Upper lobe of left lung (tissue), 6 donors: ENCODE results near the gene TBC1D16. TPM values are rescaled to one million over a fixed set of nuclear protein-coding genes. Genes with fewer than 3 reads are reported as not detected.

ENCODE experiments used
- ATAC-seq, 2 donors: fragments of 200-7000 bp; cut with Tn5 transposase; one replicate each; pipeline ENCODE4 v1.9.1; 2022; ENCODE audit warnings: mild to moderate bottlenecking in 2 of 2, moderate library complexity in 2 of 2; ENCODE audit not compliant: low FRiP score in 2 of 2
- DNase-seq, 2 donors: peaks; one replicate each; pipeline ENCODE4 v3.0.0-alpha.2; 2019 to 2020
- H3K27ac ChIP-seq, 4 donors: fragments of 200-600 bp; sonication (generic); one replicate each; pipeline ENCODE4 v1.5.1; 2016 to 2019
- H3K27me3 ChIP-seq, 4 donors: fragments of 200-600 bp; sonication (generic); one replicate each; pipeline ENCODE4 v1.5.1; 2017 to 2019
- H3K36me3 ChIP-seq, 4 donors: fragments of 200-600 bp; sonication (generic); one replicate each; pipeline ENCODE4 v1.5.1; 2016 to 2019
- H3K4me1 ChIP-seq, 4 donors: fragments of 200-600 bp; sonication (generic); one replicate each; pipeline ENCODE4 v1.5.1; 2018 to 2019
- H3K4me3 ChIP-seq, 4 donors: fragments of 200-600 bp; sonication (generic); one replicate each; pipeline ENCODE4 v1.5.1; 2017 to 2019; ENCODE audit warnings: mild to moderate bottlenecking in 2 of 4, moderate library complexity in 1 of 4
- H3K9me3 ChIP-seq, 4 donors: fragments of 200-600 bp; sonication (generic); one replicate each; pipeline ENCODE4 v1.5.1; 2018 to 2019
- EP300 ChIP-seq, 4 donors: sonication (generic); formaldehyde crosslinking; IDR thresholded peaks; one replicate each; pipeline ENCODE4 v1.5.1; 2017; ENCODE audit warnings: antibody characterized with exemption in 4 of 4, control low read depth in 2 of 4
- POLR2A ChIP-seq, 4 donors: fragments of 450-650 bp; IDR thresholded peaks; one replicate each; pipeline ENCODE4 v1.5.1; 2016 to 2017; ENCODE audit warnings: antibody characterized with exemption in 4 of 4, mild to moderate bottlenecking in 2 of 4
- POLR2AphosphoS5 ChIP-seq, 2 donors: sonication (generic); formaldehyde crosslinking; IDR thresholded peaks; one replicate each; pipeline ENCODE4 v1.5.1; 2017; ENCODE audit warnings: antibody characterized with exemption in 2 of 2
- WGBS, 2 donors: methylation state at CpG; one replicate each; pipeline ENCODE4 v1.1.5; 2017 to 2018; 5-methylcytosine and 5-hydroxymethylcytosine counted together
- total RNA-seq, 6 donors: library from RNA; depleted of rRNA in 4 of 6; stranded (reverse); fragments of >200 nt in 4 of 6; gene quantifications; one replicate each; pipeline versions ENCODE4 v1.1.0 to v1.2.1, GENCODE V29; 2016 to 2021
- TF ChIP-seq, protein P1 (sequence below), 6 experiments: fragments of 450-650 bp in 4 of 6; fragments of 200-600 bp in 2 of 6; sonication (generic) in 2 of 6; IDR thresholded peaks; one replicate each; pipeline ENCODE4 v1.5.1; 2016 to 2019; ENCODE audit warnings: antibody characterized with exemption in 6 of 6
- donor health status: DM: no; HTN: no; CAD: no; lungs with moderate emphysema.
- donor health status: DM: no; HTN: yes; CAD: no; lungs with severe emphysema.

The TBC1D16 gene
- total RNA-seq, 6 donors from 2014 or later = 15.6 to 60.8 (median 24.1) TPM

DNA sequence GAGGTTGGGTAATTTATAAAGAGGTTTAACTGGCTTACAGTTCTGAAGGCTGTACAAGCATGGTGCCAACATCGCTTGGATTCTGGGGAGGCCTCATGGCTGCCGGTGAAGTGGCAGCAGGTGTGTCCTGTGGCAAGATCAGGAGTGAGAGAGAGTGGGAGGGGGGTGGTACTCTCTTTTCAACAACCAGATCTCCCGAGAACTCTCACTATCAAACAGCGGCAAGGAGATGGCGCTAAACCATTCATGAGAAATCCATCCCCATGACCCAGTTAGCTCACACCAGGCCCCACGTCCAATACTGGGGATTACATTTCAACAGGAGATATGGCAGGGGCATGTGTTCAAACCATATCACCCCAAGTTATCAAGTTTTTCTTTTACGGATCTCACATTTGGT, 152.5 kb downstream of the TBC1D16 start:
- no peaks in the 10 kb centered on the region for H3K9me3 ChIP-seq
- WGBS, 2 donors = 81 to 85% methylated on average over 6 to 7 of the region's 7 CpGs
- H3K36me3 ChIP-seq = no peaks in the 10 kb centered on the region
- DNase-seq (no peak), ATAC-seq (no peak)
- H3K4me1 ChIP-seq = no peaks in the 10 kb centered on the region
- H3K27me3 ChIP-seq = no peaks in the 10 kb centered on the region
- TF ChIP-seq POLR2A (IDR thresholded peaks at IDR 0.05) (no peak), POLR2AphosphoS5 (IDR thresholded peaks at IDR 0.05) (no peak), EP300 (IDR thresholded peaks at IDR 0.05) (no peak)
- TF ChIP-seq, protein P1, sequence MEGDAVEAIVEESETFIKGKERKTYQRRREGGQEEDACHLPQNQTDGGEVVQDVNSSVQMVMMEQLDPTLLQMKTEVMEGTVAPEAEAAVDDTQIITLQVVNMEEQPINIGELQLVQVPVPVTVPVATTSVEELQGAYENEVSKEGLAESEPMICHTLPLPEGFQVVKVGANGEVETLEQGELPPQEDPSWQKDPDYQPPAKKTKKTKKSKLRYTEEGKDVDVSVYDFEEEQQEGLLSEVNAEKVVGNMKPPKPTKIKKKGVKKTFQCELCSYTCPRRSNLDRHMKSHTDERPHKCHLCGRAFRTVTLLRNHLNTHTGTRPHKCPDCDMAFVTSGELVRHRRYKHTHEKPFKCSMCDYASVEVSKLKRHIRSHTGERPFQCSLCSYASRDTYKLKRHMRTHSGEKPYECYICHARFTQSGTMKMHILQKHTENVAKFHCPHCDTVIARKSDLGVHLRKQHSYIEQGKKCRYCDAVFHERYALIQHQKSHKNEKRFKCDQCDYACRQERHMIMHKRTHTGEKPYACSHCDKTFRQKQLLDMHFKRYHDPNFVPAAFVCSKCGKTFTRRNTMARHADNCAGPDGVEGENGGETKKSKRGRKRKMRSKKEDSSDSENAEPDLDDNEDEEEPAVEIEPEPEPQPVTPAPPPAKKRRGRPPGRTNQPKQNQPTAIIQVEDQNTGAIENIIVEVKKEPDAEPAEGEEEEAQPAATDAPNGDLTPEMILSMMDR (IDR thresholded peaks at IDR 0.05) = no peak
- no peak overlapping the region for H3K4me3 ChIP-seq
- H3K27ac ChIP-seq = no peak overlapping the region

Other genes with a start within 250 kb of the TBC1D16 start
- 10 to 100 TPM in 1 of 6 donors, 1 to 10 TPM in 5; 2.0 to 16.8 (median 8.8) TPM for gene CBX8, start 238.8 kb downstream of the TBC1D16 start, total RNA-seq
- gene CBX4, start 196.4 kb downstream of the TBC1D16 start, total RNA-seq = 10 to 100 TPM; 17.0 to 33.3 (median 25.0) TPM
- 10 to 100 TPM in 5 of 6 donors, 1 to 10 TPM in 1; 4.1 to 96.4 (median 24.2) TPM for gene CCDC40, start 770 bp upstream of the TBC1D16 start, total RNA-seq
- gene GAA, start 65.7 kb upstream of the TBC1D16 start, total RNA-seq = 100 to 1,000 TPM in 5 of 6 donors, 10 to 100 TPM in 1; 54.7 to 178 (median 157) TPM
- 10 to 100 TPM; 48.2 to 86.2 (median 61.8) TPM for gene EIF4A3, start 111.3 kb upstream of the TBC1D16 start, total RNA-seq
- gene CARD14, start 134.2 kb upstream of the TBC1D16 start, total RNA-seq = 1 to 10 TPM in 4 of 6 donors, under 1 TPM in 2; 0.15 to 7.3 (median 1.0) TPM
- 100 to 1,000 TPM in 2 of 6 donors, 10 to 100 TPM in 4; 36.3 to 264 (median 65.0) TPM for gene SGSH, start 184.5 kb upstream of the TBC1D16 start, total RNA-seq
- gene SLC26A11, start 184.6 kb upstream of the TBC1D16 start, total RNA-seq = 100 to 1,000 TPM in 1 of 6 donors, 10 to 100 TPM in 5; 14.8 to 162 (median 43.1) TPM
- 100 to 1,000 TPM; 135 to 619 (median 207) TPM for gene RNF213, start 225.0 kb upstream of the TBC1D16 start, total RNA-seq